Fibroblast of the aortic adventitia (primary cell): Measurements from ENCODE around the gene CCDC154. TPM values are rescaled to one million over a fixed set of nuclear protein-coding genes. Genes with fewer than 3 reads are reported as not detected.

Experiments
- DNase-seq: peaks from one replicate; pipeline ENCODE4 v3.0.0-alpha.2; 2010; ENCODE audit warnings: low read depth
- H3K4me3 ChIP-seq: 2 replicates; pipeline ENCODE4 v1.5.1; 2011; ENCODE audit warnings: low read depth, mild to moderate bottlenecking, control low read depth, low read length, moderate library complexity
- CTCF ChIP-seq: IDR thresholded peaks from 2 replicates; pipeline ENCODE4 v1.5.1; 2011; ENCODE audit warnings: mild to moderate bottlenecking, low read length, control low read depth, inconsistent platforms; ENCODE audit not compliant: insufficient read depth
- total RNA-seq: library from RNA; depleted of rRNA; stranded (reverse); fragments of >200 nt; gene quantifications from 2 replicates; pipeline ENCODE4 v1.2.3, GENCODE V29; 2012; ENCODE audit warnings: low replicate concordance

CCDC154 gene
- total RNA-seq, 1 donor, result 0.36 TPM

- no peak for DNase-seq
- TF ChIP-seq CTCF, result no peak
- no peak within 1 kb of the TSS for H3K4me3 ChIP-seq
These were observed 13.4 kb downstream of the CCDC154 start, which contains the start of gene PERCC1 for GRCh38 chr16:1430759-1431496. Gene PERCC1, plus strand, starts transcription at chr16:1431078. Its CDS starts 1,516 bp downstream, at chr16:1432594.

GRCh38 chr16:1430214-1430758 is 14.1 kb downstream of the CCDC154 start:
- TF ChIP-seq CTCF, result no peak

GRCh38 chr16:1429631-1430030 is 14.7 kb downstream of the CCDC154 start:
- no peak for TF ChIP-seq CTCF
- DNase-seq, result no peak
- no peak overlapping the region for H3K4me3 ChIP-seq

More at GRCh38 chr16:1430214-1430758, 14.1 kb downstream of the CCDC154 start:
- DNase-seq, result no peak
- no peak overlapping the region for H3K4me3 ChIP-seq

- DNase-seq, result no peak
- no peak for TF ChIP-seq CTCF
- no peak overlapping the region for H3K4me3 ChIP-seq
These were observed 15.3 kb downstream of the CCDC154 start for GRCh38 chr16:1429012-1429411.

- peak; percentile 12 for DNase-seq
- H3K4me3 ChIP-seq, result no peak overlapping the region
- TF ChIP-seq CTCF, result peak; percentile 40
These were observed 15.8 kb downstream of the CCDC154 start for GRCh38 chr16:1428511-1428910.

GRCh38 chr16:1427473-1428461 is 16.6 kb downstream of the CCDC154 start:
- no peak overlapping the region for H3K4me3 ChIP-seq
- no peak for TF ChIP-seq CTCF

More at GRCh38 chr16:1427473-1428461, 16.6 kb downstream of the CCDC154 start:
- DNase-seq, result no peak
